H9 (cell line): ENCODE data around the gene DFFB. TPM values are rescaled to one million over a fixed set of nuclear protein-coding genes. Genes with fewer than 3 reads are reported as not detected.

ENCODE experiments used
- DNase-seq: peaks from one replicate; pipeline ENCODE4 v3.0.0-alpha.2; 2017
- H2AFZ ChIP-seq: one replicate; pipeline ENCODE4 v1.6.1; 2013; ENCODE audit warnings: mild to moderate bottlenecking, low read length, control low read depth, moderate library complexity
- H2AK5ac ChIP-seq: 2 replicates; pipeline ENCODE4 v1.6.1; 2013; ENCODE audit warnings: low read length, control low read depth, mixed read lengths; ENCODE audit not compliant: insufficient read length
- H2BK120ac ChIP-seq: one replicate; pipeline ENCODE4 v1.6.1; 2013; ENCODE audit warnings: low read depth, mild to moderate bottlenecking, low read length, control low read depth, inconsistent platforms; ENCODE audit not compliant: poor library complexity, severe bottlenecking
- H2BK12ac ChIP-seq: 2 replicates; pipeline ENCODE4 v1.6.1; 2013; ENCODE audit warnings: low read length, control low read depth, mixed read lengths, low read depth; ENCODE audit not compliant: insufficient read length
- H2BK15ac ChIP-seq: 2 replicates; pipeline ENCODE4 v1.6.1; 2013; ENCODE audit warnings: low read depth, low read length, control low read depth
- H2BK20ac ChIP-seq: one replicate; pipeline ENCODE4 v1.6.1; 2013; ENCODE audit warnings: low read depth, mild to moderate bottlenecking, low read length, control low read depth, inconsistent platforms; ENCODE audit not compliant: poor library complexity, severe bottlenecking
- H2BK5ac ChIP-seq: 2 replicates; pipeline ENCODE4 v1.6.1; 2013; ENCODE audit warnings: low read length, control low read depth, mixed read lengths; ENCODE audit not compliant: insufficient read length
- H3K14ac ChIP-seq: 2 replicates; pipeline ENCODE4 v1.6.1; 2013; ENCODE audit warnings: low read length, control low read depth; ENCODE audit not compliant: insufficient read depth
- H3K18ac ChIP-seq: 2 replicates; pipeline ENCODE4 v1.6.1; 2013; ENCODE audit warnings: low read depth, mild to moderate bottlenecking, mixed read lengths, low read length, control low read depth; ENCODE audit not compliant: insufficient read length
- H3K23ac ChIP-seq: 2 replicates; pipeline ENCODE4 v1.6.1; 2013; ENCODE audit warnings: low read length, control low read depth, mixed read lengths, low read depth; ENCODE audit not compliant: insufficient read length
- H3K23me2 ChIP-seq: 2 replicates; pipeline ENCODE4 v1.6.1; 2013; ENCODE audit warnings: low read depth, mild to moderate bottlenecking, mixed read lengths, low read length, control low read depth; ENCODE audit not compliant: insufficient read length, poor library complexity, severe bottlenecking
- H3K27ac ChIP-seq: 2 replicates; pipeline ENCODE4 v1.5.1; 2013; ENCODE audit warnings: low read length, control low read depth, mixed read lengths, low read depth; ENCODE audit not compliant: insufficient read length
- H3K27me3 ChIP-seq: 2 replicates; pipeline ENCODE4 v1.6.1; 2013; ENCODE audit warnings: low read length, control low read depth, inconsistent platforms; ENCODE audit not compliant: insufficient read depth
- H3K4ac ChIP-seq: 2 replicates; pipeline ENCODE4 v1.6.1; 2013; ENCODE audit warnings: low read depth, mild to moderate bottlenecking, control low read depth, inconsistent platforms, low read length, moderate library complexity
- H3K4me1 ChIP-seq: 2 replicates; pipeline ENCODE4 v1.6.1; 2013; ENCODE audit warnings: low read length, control low read depth, inconsistent platforms; ENCODE audit not compliant: insufficient read depth
- H3K4me2 ChIP-seq: 2 replicates; pipeline ENCODE4 v1.6.1; 2013; ENCODE audit warnings: low read length, control low read depth, mixed read lengths; ENCODE audit not compliant: insufficient read length, insufficient read depth
- H3K56ac ChIP-seq: 2 replicates; pipeline ENCODE4 v1.6.1; 2013; ENCODE audit warnings: low read depth, mild to moderate bottlenecking, mixed read lengths, low read length, control low read depth; ENCODE audit not compliant: insufficient read length
- H3K79me1 ChIP-seq: 2 replicates; pipeline ENCODE4 v1.6.1; 2013; ENCODE audit warnings: low read depth, mild to moderate bottlenecking, moderate library complexity, low read length, control low read depth, inconsistent platforms; ENCODE audit not compliant: insufficient read depth, poor library complexity, severe bottlenecking
- H3K79me2 ChIP-seq: 2 replicates; pipeline ENCODE4 v1.6.1; 2013; ENCODE audit warnings: low read length, control low read depth, inconsistent platforms; ENCODE audit not compliant: insufficient read depth
- H3K9ac ChIP-seq: 2 replicates; pipeline ENCODE4 v1.6.1; 2013; ENCODE audit warnings: low read length, control low read depth, mixed read lengths; ENCODE audit not compliant: insufficient read length; ENCODE audit errors: extremely low read depth
- H3K9me3 ChIP-seq: one replicate; pipeline ENCODE4 v1.6.1; 2013; ENCODE audit warnings: low read depth, low read length, inconsistent platforms; ENCODE audit not compliant: control insufficient read depth
- H3T11ph ChIP-seq: one replicate; pipeline ENCODE4 v1.6.1; 2013; ENCODE audit warnings: mild to moderate bottlenecking, low read length, control low read depth, inconsistent platforms
- H4K20me1 ChIP-seq: one replicate; pipeline ENCODE4 v1.6.1; 2013; ENCODE audit not compliant: control insufficient read depth, insufficient read length, insufficient read depth
- H4K5ac ChIP-seq: 2 replicates; pipeline ENCODE4 v1.6.1; 2013; ENCODE audit warnings: low read depth, mild to moderate bottlenecking, mixed read lengths, low read length, control low read depth; ENCODE audit not compliant: insufficient read length
- H4K8ac ChIP-seq: replicated peaks from 2 replicates; pipeline ENCODE4 v1.6.1; 2013; ENCODE audit warnings: low read length, control low read depth, mixed read lengths, low read depth; ENCODE audit not compliant: insufficient read length
- H4K91ac ChIP-seq: 2 replicates; pipeline ENCODE4 v1.6.1; 2013; ENCODE audit warnings: low read depth, mild to moderate bottlenecking, moderate library complexity, mixed read lengths, low read length, control low read depth; ENCODE audit not compliant: insufficient read length
- H3K27ac Mint-ChIP-seq, 3 experiments: 2 replicates in 2 of 3; 3 replicates in 1 of 3; pipeline ENCODE4 v1.8.0; 2020 to 2021; ENCODE audit warnings: mixed read lengths in 3 of 3, mild to moderate bottlenecking in 1 of 3, moderate library complexity in 1 of 3
- H3K27me3 Mint-ChIP-seq: 2 replicates; pipeline ENCODE4 v1.8.0; 2021; ENCODE audit warnings: low read depth, mild to moderate bottlenecking, moderate library complexity, mixed read lengths
- H3K36me3 Mint-ChIP-seq, 3 experiments: 2 replicates in 2 of 3; 3 replicates in 1 of 3; pipeline ENCODE4 v1.8.0; 2020 to 2021; ENCODE audit warnings: low read depth in 3 of 3, mixed read lengths in 3 of 3; ENCODE audit not compliant: insufficient read depth in 1 of 3
- H3K4me1 Mint-ChIP-seq, 2 experiments: 2 replicates each; pipeline ENCODE4 v1.8.0; 2020; ENCODE audit warnings: mixed read lengths in 2 of 2
- H3K4me3 Mint-ChIP-seq, 2 experiments: 2 replicates in 1 of 2; 3 replicates in 1 of 2; pipeline ENCODE4 v1.8.0; 2020 to 2021; ENCODE audit warnings: mild to moderate bottlenecking in 2 of 2, mixed read lengths in 2 of 2, moderate library complexity in 1 of 2
- H3K9me3 Mint-ChIP-seq, 2 experiments: 2 replicates in 1 of 2; 3 replicates in 1 of 2; pipeline ENCODE4 v1.8.0; 2020; ENCODE audit warnings: mild to moderate bottlenecking in 2 of 2, mixed read lengths in 2 of 2, moderate library complexity in 1 of 2
- CTCF ChIP-seq: fragments of 200-600 bp; sonication (generic); conservative IDR thresholded peaks from 3 replicates; pipeline ENCODE4 v1.8.0; 2021; ENCODE audit warnings: antibody characterized with exemption, mild to moderate bottlenecking
- WGBS: extraction: QIAGEN DNeasy Blood & Tissue Kit; methylation state at CpG from one replicate; pipeline ENCODE4 v1.1.7; 2013; ENCODE audit warnings: missing lambda C conversion rate, low lambda C conversion rate, mixed read lengths; ENCODE audit not compliant: insufficient read length; ENCODE audit errors: extremely low coverage; 5-methylcytosine and 5-hydroxymethylcytosine counted together
- total RNA-seq: library from RNA; stranded (reverse); gene quantifications from 2 replicates; pipeline ENCODE4 v1.2.1, GENCODE V29; 2021

The DFFB gene
- total RNA-seq, 1 experiment from 2014 or later, result 9.7 TPM

- H3K9me3 ChIP-seq, result no peaks in the 10 kb centered on the region
- H2BK20ac ChIP-seq, result no peak overlapping the region
- H3K4me2 ChIP-seq, result no peak overlapping the region
- H2BK12ac ChIP-seq, result no peak overlapping the region
- H2BK5ac ChIP-seq, result no peak overlapping the region
- H3K79me1 ChIP-seq, result no peaks in the 10 kb centered on the region
- no peak overlapping the region for H2AK5ac ChIP-seq
- no peak overlapping the region for H3K27ac ChIP-seq
- no peak overlapping the region for H4K91ac ChIP-seq
- peaks cover 2 to 3% of the 10 kb centered on the region in 2 experiments; a peak in 3 of 5 replicates for H3K9me3 Mint-ChIP-seq
- peaks cover 3% of the 10 kb centered on the region; the same call in 1 of the 2 replicates for H3K27me3 Mint-ChIP-seq
- DNase-seq, result no peak
- H2BK15ac ChIP-seq, result no peak overlapping the region
- WGBS, result no CpG with 5 or more reads among the region's 6 CpGs
- 0 out of 7 replicates have a peak, but pooled peaks cover 0 to 2% (median 0%) of the 10 kb centered on the region in 3 experiments for H3K36me3 Mint-ChIP-seq
- H3K4me1 ChIP-seq, result no peaks in the 10 kb centered on the region
- no peaks in the 10 kb centered on the region for H3K23me2 ChIP-seq
- H3T11ph ChIP-seq, result no peak overlapping the region
- no peak overlapping the region for H3K27ac Mint-ChIP-seq
- no peak overlapping the region for H3K4ac ChIP-seq
- H3K23ac ChIP-seq, result no peak overlapping the region
- no peak overlapping the region for H4K8ac ChIP-seq
- H3K4me1 Mint-ChIP-seq, result peaks cover 0 to 7% of the 10 kb centered on the region in 2 experiments; a peak in 2 of 4 replicates
- H3K4me3 Mint-ChIP-seq, result no peak overlapping the region
- no peaks in the 10 kb centered on the region for H3K79me2 ChIP-seq
- H4K20me1 ChIP-seq, result no peaks in the 10 kb centered on the region
- TF ChIP-seq CTCF, result no peak
- H2AFZ ChIP-seq, result no peak overlapping the region
- no peak overlapping the region for H3K14ac ChIP-seq
- no peak overlapping the region for H3K56ac ChIP-seq
- H2BK120ac ChIP-seq, result no peak overlapping the region
- H4K5ac ChIP-seq, result no peak overlapping the region
- H3K9ac ChIP-seq, result no peak overlapping the region
- H3K18ac ChIP-seq, result no peak overlapping the region
- H3K27me3 ChIP-seq, result no peaks in the 10 kb centered on the region
These were observed 65.6 kb downstream of the DFFB start for GRCh38 chr1:3922851-3923250.
